HL-60 (cell line): ENCODE results near the gene CCDC40.

Experiments used
- CTCF ChIP-seq: IDR thresholded peaks from one replicate; pipeline ENCODE4 v1.5.1; 2011; ENCODE audit warnings: low read length, control low read depth, inconsistent platforms; ENCODE audit not compliant: insufficient read depth
- POLR2AphosphoS5 ChIP-seq: IDR thresholded peaks from 2 replicates; pipeline ENCODE4 v1.6.1; 2012; ENCODE audit warnings: low read depth
- REST ChIP-seq: IDR thresholded peaks from 2 replicates; pipeline ENCODE4 v1.6.1; 2012; ENCODE audit warnings: low read depth; ENCODE audit not compliant: insufficient replicate concordance

GRCh38 chr17:80129006-80129565, 92.6 kb downstream of the CCDC40 start:
- TF ChIP-seq REST (no peak), POLR2AphosphoS5 (no peak), CTCF (no peak)
